Measurements from ENCODE around the gene TPGS2.
A peak's percentile ranks its signal among the peaks of the same experiment; 100 is the strongest.
"Not testable (repeated sequence)": the region's sequence is repeated elsewhere in the genome, so short reads cannot be mapped to it uniquely, and the experiment has no call there.

Gene TPGS2

DNA sequence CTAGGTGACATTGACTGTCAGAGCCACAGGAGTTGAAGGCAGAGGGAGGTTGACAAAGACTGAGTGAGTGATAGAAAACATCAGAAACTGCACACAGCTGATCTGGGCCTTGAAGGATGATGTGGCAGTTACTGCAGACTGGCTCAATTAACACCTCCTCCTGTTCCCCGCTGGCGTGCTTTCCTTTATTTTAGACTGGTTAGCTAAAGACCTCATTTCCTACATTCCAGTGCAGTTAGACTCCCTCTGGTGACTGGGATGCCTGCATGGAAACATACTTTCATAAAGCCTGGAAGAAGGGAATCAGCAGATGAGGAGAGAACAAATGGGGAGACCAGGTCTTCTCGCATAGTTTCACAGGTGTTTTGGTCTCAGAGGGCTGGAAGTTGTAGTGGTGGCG is 7.1 kb downstream of the TPGS2 start:
- DNase-seq = no peak

DNA sequence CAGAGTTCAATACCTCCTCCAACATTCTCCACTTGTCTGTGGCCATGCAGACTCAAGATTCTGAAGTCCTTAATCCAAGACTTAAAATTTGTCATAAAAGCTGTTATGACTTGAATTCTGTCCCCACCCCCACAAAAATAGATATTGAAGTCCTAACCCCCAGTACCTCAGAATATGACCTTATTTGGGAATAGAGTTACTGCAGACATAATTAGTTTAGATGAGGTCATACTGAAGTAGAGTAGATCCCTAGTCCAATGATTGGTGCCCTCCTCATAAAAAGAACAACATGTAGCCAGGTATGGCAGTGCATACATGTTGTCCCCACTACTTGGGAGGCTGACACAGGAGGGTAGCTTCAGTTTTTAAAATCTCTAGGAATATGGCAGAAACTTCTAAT is 9.2 kb downstream of the TPGS2 start:
- DNase-seq = no peak

DNA sequence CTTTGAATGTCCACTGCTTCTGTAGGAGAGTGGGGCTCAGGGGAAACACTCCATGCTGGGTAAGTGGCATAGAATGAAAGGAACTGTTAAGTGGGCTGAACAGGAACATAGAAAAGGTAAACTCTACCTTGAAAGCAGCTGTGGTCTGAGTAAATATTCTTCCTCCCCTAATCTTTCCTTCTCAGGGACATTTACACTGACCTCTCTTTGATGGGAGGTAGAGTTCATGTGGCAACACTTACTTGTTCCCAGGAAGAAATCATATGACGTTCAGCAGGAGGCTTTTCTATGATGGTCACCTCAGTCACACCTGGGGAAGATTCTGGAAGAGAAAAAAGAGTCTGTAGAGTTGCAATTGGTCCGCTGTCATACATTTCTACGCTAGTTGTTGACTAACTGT is 10.2 kb downstream of the TPGS2 start:
- DNase-seq = no peak

DNA sequence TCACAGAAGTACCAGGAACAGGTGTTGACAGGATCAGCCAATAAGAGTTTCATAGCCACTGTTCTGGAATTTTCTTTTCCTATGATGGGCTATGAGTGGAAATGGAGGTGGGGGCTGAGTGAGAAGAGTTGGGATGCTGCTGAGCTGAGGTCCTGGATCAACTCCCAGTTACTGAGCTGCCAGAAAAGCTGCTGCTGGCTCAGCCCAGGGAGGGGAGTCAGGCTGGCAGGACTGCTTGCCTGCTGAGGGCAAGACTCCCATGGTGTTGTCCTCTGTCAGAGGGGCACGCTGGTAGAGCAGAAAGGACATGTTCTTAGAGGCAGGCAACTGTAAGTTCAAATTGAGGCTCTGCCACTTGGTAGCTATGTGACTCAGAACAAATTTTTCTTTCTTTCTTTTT is 11.8 kb downstream of the TPGS2 start:
- DNase-seq = no peak

DNA sequence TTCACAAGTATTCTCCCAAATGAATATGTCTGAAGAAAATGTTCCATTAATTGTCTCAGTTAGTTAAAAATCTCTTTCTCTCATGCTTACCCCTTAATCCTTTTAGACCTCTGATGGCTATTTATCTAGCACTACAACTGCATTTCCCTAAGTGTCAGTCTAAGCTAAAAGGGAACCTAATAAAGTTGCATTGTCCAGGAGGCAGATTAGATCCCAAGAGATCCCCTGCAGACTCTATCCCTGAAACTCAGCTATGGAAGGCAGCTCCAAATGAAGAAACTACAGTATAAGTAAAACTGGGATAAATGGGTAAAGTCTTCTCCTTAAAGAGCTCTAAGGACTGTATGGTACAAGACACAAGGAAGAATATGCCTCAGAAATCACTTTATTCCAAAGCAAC is 12.7 kb downstream of the TPGS2 start:
- not testable (repeated sequence) for DNase-seq

DNA sequence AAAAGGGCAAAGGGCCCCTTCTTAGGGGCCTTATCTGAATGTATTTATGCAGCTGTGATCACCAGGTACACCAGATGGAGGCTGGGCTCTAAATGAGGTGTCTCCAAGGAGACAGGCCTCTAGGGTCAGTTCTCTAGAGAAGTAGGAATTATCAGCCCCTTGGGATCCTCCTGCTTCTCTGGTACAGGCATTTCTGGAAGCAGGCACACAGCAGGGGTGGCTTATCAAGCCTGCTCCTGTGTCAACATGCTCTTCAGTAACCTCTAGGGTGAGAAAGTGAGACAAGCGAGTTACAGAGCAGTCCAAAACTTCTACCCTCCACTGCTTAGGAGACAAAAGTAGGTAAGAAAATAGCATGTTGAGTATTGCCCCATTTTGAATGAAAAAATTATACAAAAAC is 13.8 kb downstream of the TPGS2 start:
- DNase-seq = no peak

DNA sequence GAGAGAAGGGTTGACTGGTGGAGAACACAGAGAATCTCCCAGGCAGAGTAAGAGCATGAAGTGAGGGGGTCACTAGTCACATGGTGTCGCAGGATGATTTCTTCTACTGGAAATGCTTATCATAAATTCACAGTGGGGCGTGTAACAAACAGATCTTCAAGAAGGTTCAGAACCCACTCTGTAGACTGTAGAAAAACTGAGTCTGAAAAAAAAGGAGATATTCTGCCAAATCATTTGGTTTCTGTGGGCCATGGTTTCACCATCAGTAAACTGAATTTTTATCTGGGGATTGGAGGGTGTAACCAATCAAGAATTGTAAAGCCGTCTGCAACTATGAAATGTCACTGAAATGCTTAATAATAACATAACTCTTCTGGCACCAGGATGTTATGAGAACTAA is 15.0 kb downstream of the TPGS2 start:
- DNase-seq = no peak

DNA sequence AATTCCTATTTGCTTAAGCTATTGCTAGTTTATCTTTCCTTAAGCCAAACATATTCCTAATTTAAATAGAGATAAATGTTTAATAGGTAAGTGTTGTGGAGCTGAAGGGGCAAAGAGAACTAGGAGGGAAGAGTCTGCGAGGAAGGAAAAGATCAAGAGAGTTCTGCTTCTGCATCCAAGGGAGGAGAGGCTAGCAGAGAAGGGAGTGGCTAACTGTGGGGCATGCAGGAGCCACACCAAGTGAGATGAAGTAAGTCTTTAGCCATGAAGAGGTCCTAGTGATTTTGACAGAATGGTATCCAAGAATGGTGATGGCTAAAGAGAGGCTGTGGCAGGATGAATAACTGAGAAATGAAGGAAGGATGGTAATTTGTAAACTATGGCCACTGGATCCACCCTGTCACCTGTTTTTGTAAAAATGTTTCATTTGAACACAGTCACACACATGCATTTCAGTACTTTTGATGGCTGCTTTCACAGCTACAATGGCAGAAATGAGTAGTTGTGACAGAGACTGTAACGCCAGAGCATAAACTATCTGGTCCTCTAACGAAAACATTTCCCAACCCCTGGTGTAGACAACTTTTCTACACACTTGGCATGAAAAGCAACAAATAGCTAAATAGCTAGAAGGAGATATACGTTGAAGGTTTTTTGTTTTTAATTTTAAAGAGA is 15.6 kb downstream of the TPGS2 start:
- DNase-seq = no peak

DNA sequence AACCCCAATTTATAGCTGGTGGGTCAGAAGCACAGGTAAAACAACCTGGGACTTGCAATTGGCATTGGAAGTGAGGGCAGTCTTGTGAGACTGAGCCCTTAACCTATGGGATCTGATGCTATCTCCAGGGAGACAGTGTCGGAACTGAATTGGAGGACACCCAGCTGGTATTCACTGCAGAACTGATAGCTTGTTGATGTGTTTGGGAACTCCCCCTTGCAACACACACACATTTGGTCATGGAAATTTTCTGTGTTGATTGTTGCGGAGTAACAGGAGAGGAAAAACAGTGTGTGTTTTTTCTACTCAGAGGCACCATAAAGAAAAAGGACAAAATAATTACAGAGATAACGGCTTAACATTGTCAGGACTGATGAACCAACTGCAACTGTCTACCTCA is 16.1 kb downstream of the TPGS2 start:
- DNase-seq = no peak

DNA sequence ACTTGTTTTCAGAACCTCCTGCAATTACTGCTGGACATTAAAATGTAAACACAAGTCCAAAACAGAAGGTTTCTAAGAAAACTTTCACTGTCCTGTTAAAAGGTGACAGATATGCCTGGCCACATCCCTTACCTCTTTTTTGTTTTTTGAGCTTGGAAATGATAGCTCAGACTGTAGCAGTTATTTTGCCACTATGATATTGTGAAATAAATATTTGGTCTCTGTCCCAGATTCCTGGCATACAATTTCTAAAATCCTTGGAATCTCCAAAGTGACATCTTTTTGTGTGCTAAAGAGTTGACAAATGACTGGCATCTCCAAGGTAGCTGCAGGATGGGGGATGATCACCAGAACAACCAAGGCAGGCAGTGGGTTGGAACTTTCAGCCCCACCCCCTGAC is 16.8 kb downstream of the TPGS2 start:
- DNase-seq = no peak

DNA sequence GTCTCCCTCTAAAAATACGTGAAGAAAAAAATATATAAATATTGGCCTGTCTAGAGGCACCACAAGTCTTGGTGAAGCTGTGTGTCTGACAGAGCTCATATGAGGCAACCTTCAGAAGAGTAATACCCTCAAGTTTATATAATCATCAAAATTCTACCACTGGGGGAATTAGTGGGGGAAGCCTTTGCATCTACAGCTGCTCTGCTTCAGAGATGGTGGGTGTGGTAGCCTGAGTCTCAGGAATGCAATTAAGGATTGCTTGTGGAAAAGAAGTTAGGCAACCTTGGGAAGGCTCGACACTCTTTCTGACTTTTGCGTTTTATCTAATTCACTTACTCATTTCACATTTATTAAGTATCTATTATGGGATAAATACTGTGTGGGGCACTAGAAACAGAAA is 17.4 kb downstream of the TPGS2 start:
- DNase-seq = no peak

DNA sequence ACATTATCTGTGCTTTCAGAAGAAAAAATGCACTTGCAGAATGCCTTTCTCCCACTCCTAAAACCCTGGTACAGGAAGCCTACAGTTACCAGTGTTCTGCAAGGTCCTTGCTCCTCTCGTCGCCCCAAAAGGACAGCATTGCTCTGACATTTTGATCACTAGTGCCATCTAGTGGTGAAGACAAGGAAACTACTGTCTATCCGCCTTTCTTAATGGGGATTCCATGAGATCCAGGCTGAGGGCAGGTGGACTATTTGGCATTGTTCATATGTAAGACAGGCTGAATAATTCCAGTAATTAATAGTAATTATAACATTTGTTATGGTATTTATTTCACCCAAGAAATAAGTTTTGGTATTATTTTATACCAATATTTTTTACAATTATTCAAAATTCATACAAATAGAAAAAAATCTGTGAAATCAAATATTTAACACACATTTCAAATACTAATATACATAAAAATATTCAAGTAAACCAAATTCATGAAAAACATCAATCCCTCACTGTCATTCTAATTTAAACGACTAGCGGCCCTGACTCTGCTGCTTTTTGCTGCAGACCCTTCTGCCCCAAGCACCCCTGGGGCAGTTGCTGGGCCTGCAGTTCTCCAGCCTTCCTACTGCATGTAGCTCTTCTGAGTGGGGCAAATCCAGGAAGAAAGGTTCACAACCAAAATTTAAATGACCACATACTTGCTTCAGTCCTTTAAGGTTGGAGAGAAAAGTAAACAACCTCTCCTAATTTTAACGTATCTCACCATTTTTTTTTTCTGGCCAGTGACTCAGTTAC is 19.0 kb downstream of the TPGS2 start:
- DNase-seq = peak; percentile 64 to 65

DNA sequence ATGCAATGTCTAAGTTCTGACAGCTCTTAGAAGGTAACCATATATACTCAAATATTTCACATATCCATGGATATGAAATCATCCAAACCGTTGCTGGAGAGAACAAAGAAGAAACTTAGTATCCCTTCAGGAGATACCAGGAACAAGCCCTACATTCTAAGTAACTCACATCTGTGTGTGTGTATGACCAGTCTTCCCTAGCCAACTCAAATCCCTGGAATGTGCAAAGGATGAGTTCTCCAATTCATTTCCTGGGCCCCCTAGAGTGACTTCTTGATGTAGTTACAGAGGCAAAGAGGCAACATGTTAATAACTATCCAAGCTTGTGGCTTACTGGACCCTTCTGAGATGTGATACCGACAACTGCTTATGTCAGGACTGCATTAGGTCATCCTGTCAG is 20.1 kb downstream of the TPGS2 start:
- no peak for DNase-seq

DNA sequence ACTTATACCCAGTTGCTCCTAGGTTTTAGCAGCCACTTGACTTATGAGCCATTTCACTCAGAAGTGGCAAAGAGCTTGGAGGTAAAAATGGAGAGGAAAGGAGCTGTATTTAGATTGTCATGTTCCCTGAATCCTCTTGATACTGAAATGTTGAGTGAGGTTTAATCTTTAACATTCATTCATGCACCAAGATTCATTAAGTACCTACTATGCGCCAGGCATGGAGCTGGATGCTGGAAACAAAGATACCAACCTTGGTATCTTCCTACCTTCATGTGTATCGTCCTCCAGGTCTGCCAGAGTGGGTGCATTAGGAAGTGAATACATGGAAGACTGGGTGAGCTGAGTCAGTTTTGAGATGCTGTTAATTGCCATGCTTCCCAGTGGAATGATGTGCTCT is 23.7 kb downstream of the TPGS2 start:
- DNase-seq = no peak

DNA sequence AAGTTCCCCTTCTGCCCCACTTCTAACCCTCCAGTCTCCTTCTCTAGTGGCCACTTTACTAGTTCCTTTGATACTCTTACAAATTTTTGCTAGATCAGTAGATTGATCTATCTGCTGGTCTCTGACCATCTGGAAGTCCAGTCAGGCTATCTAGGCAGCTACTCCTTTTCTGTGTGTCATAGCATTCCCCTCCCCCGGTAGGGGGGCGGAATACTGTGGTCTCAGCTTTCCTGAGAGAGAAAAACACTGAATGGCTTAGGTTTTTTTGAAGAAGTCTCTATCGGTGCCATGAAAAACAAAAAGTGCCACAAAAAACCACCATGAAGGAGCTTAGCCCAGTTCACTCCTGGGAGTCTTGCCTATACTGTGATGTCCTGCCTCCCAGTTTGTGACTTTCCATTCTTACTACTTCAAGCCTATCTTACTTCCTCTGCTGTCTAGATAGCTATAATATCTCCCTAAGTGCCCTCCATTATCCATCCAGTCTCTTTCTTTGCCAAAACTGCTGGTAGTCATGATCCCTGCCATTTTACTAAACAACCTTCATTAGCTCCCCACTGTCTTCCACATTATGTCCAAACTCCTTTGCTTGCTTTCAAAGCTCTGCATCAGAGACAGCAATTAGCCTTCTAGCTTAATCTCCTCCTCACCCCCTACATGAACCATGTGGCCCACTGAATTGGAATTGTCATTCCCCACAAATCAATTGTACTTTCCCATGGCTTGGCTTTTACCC is 29.9 kb downstream of the TPGS2 start:
- no peak for DNase-seq

DNA sequence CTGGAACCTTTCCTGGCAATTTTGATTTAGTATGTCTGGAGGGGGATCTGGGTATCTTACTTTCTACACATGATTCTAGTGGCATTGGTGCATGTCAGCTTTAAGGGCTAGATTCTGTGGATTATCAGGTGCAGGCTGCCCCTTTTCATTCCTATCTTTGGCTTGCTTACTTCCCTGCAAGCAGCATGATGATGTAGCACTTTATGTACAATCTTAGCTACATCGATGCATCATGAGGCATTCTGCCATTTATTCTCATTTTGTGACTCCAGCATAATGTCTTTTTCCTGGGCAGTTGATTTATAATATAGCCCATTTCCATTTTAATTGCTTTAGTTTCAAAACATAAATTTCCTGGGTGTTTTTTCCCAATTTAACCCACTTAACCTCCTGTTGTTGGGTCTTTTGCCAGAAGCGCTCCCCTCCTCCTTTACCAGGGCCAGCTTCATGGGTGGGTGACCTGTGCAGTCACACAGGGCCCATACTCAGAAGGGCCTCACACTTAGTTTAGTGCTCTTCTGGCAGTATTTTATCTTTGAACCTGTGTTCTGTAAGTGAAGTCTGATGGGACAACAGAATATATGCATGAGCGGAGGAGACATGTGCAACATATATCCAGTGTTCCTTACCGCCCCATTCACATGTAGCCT is 36.0 kb downstream of the TPGS2 start:
- no peak for DNase-seq

DNA sequence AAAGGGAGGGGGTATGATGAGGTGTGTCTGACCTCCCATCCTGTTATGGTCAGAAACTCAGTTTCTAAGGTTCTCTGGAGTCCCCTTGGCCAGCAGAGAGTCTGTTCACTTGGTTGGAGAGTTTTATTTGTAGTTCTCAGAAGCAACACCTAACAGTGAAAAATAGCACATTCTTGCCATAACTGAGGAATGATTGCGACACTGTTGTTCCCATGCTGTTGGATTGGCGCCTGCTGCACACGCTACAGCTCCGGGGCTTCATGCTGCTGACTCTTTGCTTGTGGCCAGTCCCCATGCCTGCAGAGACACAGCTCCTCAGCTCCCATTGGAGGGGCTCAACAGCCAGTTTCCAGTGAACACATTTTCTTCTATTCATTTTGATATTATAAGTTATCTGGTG is 42.1 kb downstream of the TPGS2 start:
- DNase-seq = no peak

DNA sequence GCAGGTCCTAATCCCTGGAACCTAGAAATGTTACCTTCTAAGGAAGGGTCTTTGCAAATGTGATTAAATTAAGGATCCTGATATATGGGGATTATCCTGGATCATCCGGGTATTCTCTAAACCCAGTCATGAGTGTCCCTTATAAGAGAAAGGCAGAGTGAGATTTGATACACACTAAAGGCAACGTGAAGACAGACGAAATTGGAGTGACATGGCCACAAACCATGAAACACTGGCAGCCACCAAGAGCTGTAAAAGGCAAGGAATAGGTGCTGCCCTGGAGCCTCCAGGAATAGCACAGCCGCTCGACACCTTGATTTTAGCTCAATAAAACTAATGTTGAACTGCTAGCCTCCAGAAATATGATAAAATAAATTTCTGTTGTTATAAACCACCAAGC is 45.0 kb downstream of the TPGS2 start:
- DNase-seq = no peak

DNA sequence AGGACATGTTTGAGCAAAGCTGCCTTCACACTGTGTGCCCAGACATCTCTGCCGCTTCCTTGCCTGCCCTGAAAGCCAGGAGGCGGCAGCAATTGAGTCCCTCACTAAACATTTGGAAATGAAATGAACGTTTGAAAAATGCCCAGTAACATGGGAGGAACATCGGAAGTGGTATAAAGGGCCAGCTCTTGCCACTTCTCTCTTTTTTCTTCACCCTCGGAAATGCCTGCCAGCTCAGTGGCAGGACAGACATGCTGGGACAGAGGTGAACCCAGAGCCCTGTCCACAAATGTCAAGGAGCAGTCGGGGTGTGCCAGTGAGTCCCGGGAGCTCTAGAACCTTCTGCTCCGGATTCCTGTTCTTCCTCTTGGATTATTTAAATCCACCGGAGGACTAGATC is 46.1 kb downstream of the TPGS2 start:
- DNase-seq = no peak

DNA sequence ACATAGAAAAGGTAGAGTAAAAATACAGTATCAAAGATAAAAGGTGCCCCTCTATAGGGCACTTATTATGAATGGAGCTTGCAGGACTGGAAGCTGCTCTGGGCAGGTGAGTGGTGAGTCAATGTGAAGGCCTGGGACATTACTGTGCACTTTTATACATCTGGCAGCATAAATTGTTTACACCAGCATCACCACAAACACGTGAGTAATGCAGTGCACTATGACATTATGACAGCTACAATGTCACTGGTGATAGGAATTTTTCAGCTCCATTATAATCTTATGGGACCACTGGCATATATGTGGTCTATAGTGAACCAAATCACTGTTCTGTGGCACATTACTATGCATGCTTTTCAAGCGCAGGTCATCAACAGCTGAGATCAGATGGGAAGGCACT is 48.1 kb downstream of the TPGS2 start:
- no peak for DNase-seq

DNA sequence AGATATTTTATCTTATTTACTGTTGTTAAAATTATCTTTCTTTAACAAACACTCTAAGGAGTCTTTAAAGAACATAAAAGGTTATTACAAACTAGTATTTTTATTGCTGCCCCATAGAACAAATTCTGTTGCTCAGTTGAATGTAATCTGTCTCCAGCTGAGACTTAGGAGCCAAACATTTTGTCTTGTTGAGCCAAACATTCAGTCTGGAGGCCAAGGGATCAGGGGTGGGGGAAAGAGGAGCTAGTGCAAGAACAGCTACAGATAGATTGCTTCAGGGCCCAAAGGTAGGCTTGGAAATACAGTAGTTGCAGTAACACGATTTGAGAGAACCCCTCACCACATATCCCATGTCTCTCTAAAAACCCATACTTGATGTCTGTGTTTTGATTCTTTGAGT is 51.2 kb downstream of the TPGS2 start:
- no peak for DNase-seq

DNA sequence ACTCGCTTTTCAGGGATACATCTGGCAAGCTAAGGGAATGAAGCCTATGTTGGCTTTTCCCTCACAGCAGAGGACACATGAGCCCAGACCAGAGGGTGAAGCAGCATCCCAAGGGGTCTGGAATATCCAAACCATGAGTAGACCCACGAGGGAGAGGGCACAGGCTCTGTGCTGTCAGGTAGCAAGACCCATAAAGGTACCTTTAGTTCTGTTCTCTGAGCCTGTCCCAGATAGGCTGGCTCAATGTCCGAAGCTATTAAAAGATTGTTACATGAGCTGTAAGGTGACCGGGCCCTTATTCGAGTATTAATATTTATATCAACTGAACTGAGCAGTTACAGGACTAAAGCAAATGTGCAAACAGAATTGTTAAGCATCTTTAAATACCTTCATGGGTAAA is 52.2 kb downstream of the TPGS2 start:
- DNase-seq = no peak

DNA sequence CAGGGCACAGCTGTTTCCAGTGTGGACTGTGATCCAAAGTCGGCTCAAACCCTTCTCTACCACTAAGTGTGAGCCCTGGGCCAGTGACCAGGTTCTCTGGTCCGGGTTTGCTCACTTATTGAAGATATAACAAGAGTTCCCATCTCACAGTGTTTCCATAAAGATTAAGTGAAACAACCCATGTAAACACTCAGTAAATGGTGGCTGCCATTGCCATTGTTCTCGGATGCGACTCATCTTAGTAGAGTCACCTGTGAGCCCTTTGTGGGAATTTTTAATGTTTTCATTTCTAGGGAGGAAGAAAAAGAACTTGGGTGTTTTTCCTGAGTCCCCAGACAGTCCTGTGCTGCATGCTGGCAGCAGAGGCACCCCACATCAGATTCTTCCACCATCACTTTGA is 53.4 kb downstream of the TPGS2 start:
- no peak for DNase-seq
